CD4-positive, alpha-beta T cell treated with Interleukin-15 for 1 hour (primary cell): ENCODE data around the gene TBX1.
"Not testable (repeated sequence)": the region's sequence is repeated elsewhere in the genome, so short reads cannot be mapped to it uniquely, and the experiment has no call there.

ENCODE experiments used
- DNase-seq: peaks from one replicate; pipeline ENCODE4 v3.0.0-alpha.2; 2020

Gene TBX1

DNA sequence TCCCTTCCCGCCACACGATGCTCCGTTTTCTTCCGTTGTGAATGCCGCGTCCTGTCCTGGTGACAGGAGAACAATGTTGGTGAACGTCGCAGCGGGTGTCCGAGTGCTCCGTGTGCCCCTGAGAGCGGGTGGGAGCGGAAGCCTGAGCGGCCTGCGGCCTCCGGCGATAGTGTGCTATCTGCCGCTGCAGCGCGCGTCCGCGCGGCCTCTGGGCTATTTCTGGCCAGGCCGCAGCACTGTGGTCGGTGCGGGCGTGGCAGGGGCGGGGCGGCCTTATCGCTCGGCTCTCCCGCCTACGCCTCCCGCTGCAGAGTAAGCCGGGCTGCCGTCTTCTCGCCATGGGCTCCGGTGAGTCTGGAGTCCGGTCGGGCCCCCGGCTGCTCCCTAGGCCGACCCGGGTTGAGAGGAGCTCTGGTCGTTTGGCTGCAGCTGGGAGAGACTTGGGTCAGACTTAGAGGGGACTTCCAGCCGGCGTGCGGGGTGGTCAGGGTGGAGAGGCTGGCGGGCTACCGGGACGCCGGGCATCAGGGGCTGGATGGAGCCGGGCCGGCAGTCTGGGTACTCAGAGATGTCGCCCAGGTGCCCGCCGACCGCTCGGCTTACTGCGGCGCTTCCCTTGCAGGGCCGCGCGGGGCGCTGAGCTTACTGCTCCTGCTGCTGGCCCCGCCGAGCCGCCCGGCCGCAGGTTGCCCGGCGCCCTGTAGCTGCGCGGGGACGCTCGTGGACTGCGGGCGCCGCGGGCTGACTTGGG is 37.2 kb upstream of the TBX1 start, which contains the start of gene GP1BB:
TSS of gene GP1BB (plus strand) at position 308 of the 751 bp plus-strand sequence. CDS start at position 339, 31 bp downstream.
- DNase-seq: no peak

DNA sequence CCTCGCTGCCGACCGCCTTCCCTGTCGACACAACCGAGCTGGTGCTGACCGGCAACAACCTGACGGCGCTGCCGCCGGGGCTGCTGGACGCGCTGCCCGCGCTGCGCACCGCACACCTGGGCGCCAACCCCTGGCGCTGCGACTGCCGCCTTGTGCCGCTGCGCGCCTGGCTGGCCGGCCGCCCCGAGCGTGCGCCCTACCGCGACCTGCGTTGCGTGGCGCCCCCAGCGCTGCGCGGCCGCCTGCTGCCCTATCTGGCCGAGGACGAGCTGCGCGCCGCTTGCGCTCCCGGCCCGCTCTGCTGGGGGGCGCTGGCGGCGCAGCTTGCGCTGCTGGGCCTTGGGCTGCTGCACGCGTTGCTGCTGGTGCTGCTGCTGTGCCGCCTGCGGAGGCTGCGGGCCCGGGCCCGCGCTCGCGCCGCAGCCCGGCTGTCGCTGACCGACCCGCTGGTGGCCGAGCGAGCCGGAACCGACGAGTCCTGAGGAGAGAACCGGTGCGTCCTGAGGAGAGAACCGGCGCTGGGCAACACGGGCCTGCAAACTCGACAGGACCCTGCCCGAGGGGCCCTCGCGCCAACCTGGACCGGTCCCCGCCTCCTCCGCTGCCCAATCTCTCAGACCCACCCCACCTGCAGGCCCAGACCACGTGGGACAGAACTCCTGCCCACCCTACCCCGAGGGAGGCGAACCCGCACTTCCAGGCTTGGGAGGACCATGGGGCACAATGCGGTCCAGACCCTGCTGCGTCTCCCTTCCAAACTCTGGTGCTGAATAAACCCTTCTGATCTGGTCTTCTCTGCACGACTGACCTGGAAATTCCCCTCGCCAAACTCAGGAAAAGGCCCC is 36.4 kb upstream of the TBX1 start:
- no peak for DNase-seq

DNA sequence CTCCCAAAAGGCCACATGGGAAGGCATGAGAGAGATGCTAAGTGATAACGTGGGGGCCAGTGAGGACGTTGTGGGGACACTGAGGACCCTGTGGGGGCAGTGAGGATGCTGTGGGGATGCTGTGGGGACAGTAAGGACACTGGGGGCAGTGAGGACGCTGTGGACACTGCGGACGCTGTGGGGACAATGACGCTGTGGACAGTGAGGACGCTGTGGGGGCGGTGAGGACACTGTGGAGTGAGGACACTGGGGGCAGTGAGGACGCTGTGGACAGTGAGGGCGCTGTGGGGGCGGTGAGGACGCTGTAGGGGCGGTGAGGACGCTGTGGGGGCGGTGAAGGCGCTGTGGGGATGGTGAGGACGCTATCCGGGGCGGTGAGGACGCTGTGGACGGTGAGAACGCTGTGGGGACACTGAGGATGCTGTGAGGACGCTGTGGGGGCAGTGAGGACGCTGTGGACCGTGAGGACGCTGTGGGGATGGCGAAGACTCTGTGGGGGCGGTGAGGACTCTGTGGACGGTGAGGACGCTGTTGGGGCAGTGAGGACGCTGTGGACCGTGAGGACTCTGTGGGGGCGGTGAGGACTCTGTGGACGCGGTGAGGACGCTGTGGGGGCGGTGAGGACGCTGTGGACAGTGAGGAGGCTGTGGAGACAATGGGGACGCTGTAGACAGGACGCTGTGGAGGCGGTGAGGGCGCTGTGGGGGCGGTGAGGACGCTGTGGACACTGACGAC is 35.5 kb upstream of the TBX1 start:
- DNase-seq: no peak

DNA sequence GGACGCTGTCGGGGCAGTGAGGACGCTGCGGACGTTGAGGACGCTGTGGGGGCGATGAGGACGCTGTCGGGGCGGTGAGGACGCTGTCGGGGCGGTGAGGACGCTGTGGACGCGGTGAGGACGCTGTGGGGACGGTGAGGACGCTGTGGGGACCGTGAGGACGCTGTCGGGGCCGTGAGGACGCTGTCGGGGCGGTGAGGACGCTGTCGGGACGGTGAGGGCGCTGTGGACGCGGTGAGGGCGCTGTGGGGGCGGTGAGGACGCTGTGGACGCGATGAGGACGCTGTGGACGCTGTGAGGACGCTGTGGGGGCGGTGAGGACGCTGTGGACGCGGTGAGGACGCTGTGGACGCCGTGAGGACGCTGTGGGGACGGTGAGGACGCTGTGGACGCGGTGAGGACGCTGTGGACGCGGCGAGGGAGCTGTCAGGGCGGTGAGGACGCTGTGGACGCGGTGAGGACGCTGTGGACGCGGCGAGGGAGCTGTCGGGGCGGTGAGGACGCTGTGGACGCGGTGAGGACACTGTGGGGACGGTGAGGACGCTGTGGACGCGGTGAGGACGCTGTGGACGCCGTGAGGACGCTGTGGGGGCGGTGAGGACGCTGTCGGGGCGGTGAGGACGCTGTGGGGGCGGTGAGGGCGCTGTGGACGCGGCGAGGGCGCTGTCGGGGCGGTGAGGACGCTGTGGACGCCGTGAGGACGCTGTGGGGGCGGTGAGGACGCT is 34.4 kb upstream of the TBX1 start:
- DNase-seq: not testable (repeated sequence)

DNA sequence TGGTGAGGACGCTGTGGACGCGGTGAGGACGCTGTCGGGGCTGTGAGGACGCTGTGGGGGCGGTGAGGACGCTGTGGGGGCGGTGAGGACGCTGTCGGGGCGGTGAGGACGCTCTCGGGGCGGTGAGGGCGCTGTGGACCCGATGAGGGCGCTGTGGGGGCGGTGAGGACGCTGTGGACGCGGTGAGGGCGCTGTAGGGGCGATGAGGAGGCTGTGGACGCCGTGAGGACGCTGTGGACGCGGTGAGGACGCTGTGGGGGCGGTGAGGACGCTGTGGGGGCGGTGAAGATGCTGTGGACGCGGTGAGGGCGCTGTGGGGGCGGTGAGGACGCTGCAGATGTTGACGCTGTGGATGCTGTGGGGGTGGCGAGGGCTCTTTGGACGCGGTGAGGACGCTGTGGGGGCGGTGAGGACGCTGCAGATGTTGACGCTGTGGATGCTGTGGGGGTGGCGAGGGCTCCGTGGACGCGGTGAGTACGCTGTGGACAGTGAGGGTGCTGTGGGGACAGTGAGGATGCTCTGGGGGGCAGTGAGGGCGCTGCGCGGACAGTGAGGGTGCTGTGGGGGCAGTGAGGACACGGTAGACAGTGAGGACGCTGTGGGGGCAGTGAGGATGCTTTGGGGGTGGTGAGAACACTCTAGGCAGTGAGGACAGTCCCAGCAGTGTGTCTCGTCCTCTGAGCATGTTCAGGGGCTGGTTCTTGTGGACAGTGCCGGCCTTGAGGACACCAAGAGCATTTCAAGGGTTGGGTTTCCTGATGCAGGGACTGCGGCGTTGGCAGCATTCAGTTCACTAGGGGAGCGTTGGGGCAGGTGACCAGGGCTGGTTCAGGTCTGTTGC is 33.0 kb upstream of the TBX1 start:
- DNase-seq: no peak

DNA sequence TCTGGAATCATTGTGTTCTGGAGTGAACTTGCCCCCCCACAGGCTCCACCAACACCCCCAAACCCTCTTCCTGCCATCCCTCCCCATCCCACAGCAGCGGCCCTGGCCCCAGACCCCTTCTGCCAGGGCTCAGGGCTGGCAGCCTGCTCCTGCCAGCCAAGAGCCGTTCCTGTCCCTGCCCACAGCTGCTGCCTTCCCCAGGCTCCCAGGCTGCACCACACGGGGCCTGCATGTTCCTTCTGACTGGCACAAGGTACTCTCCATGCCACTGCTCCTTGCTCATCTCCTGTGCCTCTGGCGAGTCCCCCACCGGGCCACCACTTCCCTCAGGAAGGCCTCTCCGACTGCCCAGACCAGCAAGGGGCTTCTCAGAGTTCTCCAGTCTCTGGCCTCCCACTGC is 32.3 kb upstream of the TBX1 start:
- no peak for DNase-seq

DNA sequence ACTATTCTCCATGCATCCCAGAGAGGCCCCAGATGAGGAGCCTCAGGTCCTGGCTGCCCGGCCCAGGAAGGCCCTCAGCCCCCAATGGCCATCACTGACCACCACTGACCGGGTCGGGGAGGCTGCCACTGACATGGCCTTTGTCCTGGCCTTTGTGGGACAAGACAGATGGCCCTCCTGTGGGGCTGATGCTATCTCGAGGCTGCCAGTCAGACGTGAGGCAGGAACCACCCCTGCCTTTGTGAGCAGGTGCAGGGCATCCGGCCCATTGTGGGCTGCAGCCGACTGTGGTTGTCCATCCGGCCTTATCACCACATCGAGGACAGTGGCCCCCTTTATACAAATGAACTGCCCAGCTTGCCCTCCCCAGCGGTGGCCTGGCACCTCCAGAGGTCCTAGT is 31.7 kb upstream of the TBX1 start:
- DNase-seq: no peak

DNA sequence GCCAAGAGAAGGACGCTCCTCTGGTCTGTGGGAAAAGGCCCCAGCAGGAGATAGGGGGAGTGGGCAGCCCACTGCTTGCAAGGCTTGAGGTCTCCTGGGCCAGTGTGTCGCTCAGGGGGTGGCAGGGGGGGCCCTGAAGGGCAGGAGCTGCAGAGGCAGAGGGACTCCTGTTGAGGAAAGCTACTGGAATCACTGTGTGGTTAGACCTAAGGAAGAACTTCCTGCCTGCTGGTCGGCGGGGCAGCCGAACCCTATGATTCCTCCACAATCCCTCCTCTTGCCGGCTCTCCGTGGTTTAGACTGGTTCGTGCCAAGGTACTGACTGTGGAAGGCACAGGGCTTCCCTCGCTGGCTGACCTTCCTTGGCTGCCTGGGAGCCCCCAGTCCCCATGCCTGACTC is 31.1 kb upstream of the TBX1 start:
- no peak for DNase-seq

DNA sequence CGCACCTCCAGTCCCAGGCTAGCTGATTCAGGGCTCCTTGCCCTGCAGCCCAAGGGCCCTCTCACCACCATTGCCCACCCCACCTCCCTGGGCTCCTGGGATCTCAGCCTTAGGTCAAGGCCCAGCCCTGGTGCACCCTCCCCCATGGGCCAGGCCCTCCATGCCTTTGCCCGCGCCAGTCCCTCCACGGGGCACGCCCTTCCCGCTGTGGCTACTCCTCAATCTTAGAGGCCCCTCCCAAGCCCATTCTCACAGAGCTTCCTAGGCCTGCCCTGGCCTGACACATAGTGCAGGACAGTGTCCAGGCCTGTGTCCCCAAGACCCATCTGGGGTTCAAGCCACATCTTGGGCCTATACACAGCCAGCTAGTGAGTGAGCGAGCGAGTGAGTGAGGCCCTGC is 30.4 kb upstream of the TBX1 start:
- DNase-seq: no peak

DNA sequence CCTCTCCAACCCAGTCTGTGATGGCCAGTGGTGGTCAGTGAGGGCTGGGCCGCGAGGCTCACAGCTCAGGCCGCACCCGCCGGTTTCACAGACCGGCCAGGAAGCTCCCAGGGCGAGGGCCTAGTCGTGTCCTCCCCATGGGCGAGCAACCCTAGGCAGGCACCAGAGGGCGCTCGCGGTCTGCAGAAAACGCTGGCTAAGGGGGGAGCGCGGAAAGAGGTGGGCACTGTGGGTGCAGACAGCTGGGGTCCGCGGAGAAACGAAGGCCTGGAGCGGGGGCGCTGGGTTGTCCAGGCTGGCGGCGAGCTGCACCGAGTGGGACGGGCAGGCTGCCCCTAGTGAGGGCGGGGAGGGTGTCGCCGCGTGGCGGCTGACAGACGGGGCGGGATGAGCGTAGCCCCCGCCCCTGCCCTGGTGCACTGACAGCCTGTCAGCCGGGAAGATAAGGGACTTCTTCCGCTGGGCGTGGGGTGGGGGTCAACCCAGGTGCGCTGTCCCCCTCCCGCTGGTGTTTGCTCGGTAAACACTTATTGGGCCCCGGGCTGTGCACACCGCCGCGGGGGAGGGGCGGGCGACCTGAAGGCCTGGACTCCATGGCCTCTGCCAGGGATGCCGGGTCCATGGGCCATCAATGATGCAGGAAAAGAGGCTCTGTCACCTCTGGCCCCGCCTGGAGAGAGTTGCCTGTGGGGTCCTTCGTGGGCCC is 29.8 kb upstream of the TBX1 start:
- peak; percentile 74 for DNase-seq

DNA sequence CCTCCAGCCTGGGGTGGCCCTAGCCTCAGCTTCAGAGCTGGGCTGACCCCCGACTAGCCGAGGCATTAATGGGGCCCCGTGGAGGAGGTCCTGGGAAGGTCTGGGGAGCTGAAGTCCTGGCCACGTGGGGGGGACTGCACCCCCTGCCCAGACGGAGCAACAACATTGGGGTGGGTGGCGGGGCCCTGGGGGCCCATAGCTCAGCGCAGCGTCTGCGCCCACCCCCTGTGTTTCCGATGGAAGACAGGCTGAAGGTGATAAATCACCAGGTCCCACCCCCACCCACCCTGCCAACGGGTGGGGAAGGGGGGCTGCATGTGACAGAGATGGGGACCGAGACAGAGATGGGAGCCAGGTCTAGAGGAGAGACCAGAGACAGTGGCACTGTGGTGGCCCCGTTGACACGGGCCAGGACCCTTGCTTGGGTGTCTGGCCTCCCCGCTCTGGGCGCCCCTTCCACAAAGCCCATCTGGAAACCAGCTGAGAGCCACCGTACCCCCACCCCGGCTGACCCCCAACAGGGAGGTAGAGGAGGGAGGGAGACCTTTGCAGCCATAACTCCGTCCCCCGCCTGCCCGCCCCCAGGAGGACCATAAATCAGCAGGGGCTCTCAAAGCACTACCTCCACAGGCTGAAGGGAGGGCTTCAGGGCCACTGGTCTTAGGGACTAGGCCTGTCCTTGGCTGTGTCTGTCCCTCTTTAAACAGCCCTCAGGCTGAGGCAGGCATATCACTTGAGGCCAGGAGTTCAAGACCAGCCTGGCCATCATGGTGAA is 29.0 kb upstream of the TBX1 start:
- DNase-seq: no peak

DNA sequence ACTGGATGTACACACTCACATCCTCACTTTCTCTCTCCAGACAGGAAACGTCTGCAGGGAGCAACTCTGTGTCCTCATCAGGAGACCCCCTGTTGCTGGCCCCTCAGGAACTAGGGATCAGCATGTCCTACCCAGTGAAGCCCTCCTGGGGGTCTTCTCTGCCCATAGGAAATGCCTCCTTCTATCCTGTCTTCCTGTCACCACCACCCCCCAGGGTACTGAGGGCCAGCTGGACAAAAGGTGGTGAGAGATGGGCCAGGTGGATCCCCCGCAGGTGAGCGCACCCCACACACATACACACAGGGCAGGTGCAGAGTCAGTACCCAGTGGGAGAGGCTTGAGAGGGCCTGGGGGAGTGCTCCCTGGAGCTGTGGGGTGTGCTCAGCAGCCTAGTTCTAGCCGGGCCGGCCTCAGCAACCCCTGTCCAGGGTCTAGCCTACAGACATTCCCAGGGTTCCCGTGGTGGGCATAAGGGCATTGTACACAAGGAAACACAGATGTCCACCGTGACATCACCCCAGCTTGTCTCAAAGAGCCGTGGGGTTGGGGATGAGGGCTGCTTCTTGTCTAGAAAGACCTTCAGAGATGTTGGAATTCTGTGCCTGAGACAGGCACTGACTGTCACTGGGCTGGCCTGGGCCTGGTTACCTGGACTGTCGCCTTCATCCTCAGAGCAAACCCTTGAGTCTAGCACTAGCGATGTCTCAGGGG is 28.0 kb upstream of the TBX1 start:
- DNase-seq: no peak

DNA sequence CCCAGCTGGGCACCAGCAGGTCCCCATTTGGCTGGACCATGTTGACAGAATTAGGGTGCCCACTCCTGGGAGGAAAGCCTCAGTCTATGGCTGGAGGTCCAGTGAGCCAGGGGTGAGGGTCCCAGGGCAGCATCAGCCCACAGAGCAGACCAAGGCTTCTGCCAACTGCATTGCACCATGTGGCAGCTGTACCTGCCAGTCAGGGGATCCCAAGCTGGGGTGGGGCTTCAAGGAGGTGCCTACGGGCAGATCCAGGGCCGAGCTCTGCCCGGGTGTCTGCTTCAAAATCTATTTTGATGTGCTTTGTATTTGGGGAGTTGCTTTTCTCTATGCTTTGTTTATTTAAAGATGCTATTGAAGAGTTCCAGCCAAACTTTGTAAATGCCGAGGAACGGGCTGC is 26.8 kb upstream of the TBX1 start:
- DNase-seq: no peak

DNA sequence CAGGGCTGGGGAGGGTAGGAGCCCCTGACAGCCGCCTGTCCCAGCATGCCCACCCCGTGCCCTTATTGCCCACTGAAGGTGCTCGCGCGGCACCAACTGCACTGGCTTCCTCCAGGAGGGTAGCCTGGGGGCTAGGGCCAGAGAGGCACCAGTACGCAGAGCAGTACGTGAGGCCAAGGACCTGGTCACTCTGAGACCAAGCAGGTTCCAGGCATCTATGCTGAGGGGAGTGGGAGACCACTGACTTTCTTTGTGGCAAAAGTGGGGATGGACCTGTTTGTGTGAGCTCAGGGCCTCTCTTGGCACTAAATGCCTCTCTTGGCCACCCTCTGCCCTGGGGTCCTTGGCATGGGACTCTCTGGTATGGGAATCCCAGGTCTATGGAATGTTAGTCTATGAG is 26.4 kb upstream of the TBX1 start:
- no peak for DNase-seq

DNA sequence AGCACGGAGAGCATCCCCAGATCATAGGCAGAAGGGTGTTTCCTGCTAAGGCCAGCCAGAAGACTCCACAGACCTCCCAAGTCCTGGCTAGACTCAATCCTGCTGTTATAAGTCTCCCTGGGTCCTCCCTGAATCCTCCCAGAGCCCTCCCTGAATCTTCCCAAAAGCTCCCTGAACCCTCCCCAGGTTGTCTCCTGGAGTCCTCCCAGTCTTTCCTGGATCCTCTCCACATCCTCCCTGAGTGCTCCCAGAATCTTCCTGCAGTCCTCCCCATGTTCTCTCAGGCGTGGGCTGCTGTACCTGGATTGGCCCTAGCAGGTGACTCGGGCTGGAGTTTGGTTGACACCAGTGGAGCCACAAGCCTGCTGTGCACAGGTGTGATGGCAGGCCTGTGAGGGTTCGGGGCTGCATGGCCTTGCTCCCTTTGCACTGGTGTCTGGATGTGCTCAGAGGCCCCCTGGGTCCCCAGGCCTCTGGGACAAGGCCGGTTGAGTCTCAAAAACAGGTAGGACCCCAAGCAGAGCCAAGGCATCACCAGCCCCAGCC is 25.7 kb upstream of the TBX1 start:
- no peak for DNase-seq

DNA sequence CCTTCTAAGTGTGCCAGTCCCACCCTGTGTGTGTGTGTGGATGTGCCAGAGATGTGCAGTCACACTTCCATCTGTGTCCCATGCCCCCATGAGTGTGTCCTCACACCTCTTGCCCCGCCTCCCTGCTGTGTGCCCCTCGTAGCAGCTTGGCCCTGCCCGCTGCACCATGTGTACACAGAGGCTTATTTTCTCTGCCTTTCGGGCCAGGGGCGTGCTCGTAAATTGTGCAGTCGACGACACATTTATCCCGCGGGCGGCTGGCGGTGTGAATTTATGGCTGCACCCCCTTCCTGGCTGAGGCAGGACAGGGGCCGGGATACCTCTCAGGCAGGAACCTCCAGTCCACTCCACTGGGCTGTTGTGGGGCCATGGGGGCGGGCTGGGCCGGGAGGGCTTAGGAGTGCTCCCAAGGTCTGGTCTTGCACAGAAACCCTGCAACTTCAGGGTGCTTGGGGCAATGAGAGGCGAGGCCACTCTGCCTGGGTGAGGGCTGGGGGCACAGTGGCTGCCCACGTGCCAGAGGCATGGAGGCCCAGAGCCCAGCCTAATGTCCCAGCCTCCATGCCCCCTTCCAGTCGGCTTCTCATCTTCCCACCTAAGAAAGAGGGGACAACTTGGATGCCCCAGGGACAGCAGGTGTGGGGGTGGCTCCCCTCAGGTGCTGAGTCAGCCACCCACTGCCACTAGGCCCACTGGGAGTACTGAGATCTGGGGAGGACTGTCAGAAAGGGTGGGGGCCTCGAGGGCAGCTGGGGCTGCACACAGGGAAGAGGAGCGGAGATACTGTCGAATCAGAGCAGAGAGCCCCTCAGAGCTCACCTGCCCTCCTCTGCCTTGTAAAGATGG is 24.7 kb upstream of the TBX1 start:
- DNase-seq: no peak

DNA sequence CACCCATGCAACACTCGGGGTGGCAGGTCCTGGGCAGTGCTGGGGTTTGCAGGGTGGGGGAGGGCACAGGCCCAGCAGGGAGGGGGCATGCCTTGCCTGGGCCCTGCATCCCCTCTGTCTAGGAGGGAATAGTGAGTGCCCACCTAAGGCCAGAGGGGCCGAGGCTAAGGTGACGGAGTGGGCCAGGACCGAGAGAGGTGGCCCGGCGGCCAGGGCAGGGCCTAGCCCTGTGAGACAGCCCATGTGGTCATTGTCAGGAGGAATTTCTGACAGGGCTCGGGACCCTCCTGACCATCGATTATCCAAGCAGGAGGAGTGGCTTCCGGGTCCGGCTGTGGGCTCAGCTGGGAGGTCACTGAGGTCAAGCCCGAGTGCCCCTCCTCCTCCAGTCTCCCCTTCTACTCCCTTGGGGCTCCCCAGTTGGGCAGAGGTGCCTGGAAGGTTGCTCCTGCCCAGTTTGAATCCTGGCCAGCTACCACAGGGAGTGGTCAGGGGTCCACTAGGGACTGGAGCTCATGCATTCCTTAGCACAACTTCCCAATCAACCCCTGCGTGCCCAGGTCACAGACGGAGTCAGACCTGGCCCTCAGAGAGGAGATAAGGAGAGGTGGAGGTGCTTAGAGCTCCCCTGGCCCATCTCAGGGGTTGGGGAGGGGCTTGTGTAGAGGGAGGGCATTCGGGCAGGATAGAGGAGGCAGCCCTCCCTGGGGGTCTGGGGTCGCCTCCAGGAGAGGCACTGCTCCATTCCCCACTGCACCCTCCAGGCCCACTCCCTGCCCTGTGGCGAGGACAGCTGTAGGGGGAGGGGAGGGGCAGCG is 22.5 kb upstream of the TBX1 start:
- no peak for DNase-seq
